Epidermal melanocyte (primary cell): ENCODE data around the gene POLDIP3.
"Not testable (repeated sequence)": the region's sequence is repeated elsewhere in the genome, so short reads cannot be mapped to it uniquely, and the experiment has no call there.

Experiments
- DNase-seq: peaks from one replicate; pipeline ENCODE4 v3.0.0; 2011; ENCODE audit warnings: low spot score; ENCODE audit not compliant: insufficient read length

POLDIP3 gene

DNA sequence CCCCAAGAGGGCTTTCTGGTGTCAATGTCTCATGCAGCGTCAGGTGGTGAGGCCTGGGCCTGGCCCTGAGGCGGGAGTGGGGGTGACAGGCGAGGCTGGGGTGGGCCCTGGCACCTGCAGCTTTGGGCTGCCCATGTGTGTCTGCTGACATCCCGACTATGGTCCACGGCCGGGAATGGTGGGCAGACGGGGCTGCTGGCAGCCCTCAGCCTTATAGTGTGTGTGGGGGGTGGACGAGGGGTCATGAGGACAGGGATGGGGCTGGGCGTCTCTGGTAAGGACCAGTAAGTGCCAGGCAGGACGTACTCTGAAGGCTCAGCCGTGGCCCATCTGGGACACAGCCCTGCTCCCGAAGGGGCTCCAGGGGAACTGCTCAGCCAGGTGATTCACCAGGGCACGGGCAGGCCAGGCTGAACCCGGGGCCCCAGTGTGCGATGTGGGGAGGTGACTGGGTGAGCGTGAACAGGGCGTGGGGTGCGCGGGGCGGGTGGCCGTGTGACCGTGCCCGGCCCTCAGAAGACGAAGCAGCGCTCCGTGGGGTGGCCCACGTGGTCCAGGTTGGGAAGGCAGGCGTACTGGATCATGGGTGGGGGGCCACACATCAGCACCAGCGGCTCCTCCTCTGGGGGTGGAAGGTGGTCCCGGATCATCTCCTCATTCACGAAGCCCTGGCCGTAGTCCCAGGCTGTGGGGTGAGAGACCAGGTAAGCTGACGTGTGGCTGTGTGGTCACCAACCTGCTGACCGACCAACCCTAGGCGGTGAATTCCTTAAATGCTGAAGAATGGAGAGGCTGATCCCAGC is 4.8 kb upstream of the POLDIP3 start:
- DNase-seq: no peak

DNA sequence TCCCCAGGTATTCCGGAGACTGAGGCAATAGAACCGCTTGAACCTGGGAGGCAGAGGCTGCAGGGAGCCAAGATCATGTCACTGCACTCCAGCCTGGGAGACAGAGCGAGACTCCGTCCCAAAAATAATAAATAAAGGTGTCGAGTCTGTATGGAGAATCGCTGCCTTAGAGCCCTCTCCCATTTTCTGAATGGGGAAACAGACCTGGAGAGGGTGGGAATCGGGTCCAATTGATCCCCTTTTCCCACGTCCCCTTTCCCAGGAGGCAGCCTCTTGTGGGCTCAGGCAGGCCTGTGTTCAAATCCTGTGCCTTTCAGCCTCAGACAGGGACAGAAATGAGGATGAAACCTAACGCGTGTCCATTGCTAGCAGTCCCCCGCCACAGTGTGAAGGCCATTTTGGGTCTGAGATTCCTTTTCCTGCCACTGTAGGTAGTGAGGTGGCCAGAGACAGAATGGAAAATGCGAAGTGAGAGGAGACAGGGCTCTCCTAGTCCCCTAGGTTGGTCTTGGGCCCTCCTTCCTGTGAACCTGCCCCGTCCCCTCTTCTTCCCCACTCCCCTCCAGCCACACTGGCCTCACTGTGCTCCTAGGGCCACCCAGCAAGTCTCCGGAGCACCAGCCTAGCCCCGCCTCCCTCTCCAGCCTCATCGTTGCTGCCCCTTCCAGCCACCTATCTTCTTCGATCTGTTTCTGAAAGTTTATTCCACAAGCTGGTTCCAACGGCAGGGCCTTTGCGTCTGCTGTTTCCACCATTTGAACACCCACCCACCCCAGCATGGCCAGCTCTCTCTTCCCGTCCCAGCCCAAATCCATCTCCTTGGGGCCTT is 2.7 kb upstream of the POLDIP3 start:
- no peak for DNase-seq

GRCh38 chr22:42615860-42616175 is 1.1 kb upstream of the POLDIP3 start:
- not testable (repeated sequence) for DNase-seq

DNA sequence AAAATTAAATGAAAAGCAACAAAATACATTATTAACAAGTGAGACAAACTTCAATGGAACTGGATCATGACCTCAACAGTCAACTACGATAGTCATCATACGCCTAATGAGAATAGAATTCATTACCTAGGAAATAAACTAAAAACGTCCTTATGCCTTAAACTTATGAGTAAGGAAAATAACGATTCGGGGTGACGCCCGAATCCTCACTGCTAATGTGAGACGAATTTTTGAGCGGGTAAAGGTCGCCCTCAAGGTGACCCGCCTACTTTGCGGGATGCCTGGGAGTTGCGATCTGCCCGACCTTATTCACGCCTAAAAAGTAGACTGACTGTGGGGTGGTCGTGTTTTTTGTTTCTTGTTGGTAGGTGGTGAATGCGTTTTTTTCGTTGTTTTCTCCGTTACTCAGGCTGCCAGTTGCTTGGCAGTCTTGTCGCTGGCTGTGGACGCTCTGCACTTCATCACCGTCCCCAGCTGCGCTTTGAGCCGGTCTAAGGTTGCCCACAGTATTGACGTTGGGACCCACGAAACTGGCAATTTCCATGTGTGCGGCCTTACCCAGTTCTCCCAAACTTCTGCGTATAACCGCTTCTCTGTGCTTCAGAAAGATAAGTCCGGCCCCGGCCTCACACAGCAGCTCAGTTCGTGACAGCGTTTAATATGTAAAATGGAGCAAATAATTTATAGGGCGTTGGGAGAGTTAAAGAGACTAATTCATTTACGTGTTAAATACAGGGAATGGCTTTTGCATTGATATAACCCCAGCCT is 593 bp upstream of the POLDIP3 start:
- DNase-seq: peak; percentile 73

DNA sequence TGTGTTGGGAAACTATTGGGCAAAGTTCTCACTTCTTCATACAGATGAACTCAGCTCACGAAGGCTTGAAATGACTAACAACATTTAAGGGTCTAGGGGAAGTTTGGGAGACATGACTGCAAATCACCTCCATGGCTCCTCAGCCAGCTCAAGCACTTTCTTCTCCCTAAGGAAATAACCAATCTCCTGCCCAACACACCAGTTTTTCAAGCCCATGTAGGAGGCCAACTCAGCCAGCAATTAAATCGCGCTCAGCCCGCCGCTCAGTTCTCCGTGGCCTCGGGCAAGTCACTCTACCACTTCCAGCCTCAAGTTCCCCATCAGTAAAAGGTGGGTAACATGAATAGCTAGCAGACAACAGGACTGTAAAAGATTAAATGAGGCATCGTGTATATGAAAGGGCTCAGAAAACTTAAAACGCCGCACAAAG is 796 bp downstream of the POLDIP3 start:
- DNase-seq: no peak

- DNase-seq: no peak
Measured at GRCh38 chr22:42612336-42612735, 2.3 kb downstream of the POLDIP3 start.

- DNase-seq: no peak
Measured at GRCh38 chr22:42611051-42611450, 3.6 kb downstream of the POLDIP3 start.

DNA sequence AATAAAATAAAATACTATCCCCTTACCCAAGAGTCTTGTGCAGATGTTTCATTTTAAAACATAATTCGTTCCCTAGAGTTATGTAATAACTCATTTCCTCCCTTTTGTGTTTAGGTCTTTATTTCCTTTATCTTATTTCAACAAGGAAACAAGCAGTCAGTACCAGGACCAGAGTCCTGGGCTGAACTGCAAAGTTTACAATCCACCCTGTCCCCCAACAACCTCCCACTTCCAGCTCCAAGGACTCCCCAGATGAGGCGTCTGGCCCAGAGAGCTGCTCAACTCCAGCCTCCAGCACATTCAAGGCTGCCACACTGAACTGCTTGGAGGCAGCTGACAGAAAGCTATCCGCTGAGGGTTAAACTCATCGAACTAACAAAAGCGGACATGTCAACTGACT is 4.5 kb downstream of the POLDIP3 start:
- DNase-seq: no peak

DNA sequence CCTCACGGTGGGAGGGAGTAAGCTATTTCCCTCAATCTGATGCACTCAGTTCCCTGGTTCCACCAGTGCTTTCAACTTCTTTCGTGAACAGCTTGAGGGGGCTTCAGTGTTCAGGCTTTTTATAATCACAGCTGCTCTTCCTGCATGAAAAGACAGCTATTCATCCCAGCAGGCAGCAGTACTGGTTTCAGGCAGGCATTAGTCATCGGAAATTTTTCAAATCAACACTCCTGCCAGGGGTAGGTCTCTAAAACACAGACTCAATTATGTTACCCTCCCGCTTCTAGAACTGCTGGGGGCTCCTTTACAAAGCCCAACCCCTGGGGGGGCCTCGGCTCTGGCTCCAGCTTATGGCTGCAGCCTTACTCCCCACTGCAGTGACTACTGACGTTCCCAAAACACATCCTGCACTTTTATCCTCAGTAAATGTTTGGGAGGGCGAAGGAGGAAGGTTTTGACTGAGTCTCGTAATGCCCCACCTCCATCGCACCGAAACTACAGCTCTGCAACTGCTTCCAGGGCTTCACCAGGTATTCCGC is 5.8 kb downstream of the POLDIP3 start:
- no peak for DNase-seq

DNA sequence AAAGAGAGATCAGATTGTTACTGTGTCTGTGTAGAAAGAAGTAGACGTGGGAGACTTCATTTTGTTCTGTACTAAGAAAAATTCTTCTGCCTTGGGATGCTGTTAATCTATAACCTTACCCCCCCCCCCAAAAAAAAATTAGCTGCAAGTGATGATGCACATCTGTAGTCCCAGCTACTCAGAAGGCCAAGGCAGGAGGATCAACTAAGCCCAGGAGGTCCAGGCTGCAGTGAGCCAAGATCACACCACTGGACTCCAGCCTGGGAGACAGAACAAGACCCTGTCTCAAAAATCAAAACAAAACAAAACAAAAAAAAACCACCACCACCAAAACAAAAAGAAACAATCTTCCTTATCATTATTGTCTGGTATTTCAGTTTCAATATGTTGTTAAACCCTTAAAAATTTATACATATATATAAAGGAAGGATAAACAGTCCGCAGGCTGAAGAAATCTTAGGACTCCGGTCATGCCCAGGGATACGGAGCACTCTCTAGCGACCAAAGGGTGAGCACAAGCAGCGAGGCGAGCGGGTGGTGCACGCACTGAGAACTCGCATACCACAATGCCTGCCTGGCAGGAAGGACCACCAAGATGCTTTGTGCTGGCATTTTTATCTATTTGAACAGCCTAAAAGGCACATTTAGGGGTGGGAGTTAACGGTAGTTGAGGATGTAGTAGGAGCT is 6.4 kb downstream of the POLDIP3 start:
- DNase-seq: no peak

- not testable (repeated sequence) for DNase-seq
Measured at GRCh38 chr22:42607641-42608040, 7.0 kb downstream of the POLDIP3 start.

DNA sequence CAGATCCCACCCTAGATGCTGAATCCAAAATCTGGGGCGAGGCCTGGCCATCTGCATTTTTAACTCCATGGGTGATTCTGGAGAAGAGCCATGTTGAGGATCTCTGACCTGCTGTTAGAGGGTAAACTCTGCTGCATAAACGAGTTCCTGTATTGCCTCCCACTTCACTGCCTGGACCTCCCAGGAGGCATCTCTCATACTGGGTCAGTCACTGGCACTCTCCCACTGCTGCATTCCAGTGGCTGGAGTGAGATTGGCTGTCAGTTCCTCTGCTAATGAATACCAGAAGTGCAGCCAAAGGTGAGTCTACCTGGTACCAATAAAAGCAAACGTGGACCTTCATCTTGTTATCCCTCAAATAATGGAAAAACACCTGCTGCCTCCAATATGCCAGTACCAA is 10.3 kb downstream of the POLDIP3 start:
- DNase-seq: no peak

DNA sequence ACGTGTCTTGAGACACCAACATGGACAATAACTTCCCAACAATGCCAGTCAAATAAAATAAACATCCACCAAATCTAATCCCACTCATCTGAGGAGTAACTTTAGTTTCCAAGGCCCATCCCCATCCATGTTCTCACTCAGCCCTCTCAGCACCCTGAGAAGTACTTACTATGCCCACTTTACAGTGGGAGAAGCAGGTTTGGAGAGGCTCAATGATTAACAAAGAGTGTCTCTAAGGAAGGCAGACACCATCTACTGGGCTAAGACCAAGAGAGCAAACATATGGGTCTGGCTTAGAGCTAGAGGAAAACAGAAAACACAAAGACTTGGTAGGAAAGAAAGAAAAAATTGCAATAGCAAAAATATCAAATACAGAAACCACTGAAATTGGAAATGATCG is 11.3 kb downstream of the POLDIP3 start:
- DNase-seq: no peak

DNA sequence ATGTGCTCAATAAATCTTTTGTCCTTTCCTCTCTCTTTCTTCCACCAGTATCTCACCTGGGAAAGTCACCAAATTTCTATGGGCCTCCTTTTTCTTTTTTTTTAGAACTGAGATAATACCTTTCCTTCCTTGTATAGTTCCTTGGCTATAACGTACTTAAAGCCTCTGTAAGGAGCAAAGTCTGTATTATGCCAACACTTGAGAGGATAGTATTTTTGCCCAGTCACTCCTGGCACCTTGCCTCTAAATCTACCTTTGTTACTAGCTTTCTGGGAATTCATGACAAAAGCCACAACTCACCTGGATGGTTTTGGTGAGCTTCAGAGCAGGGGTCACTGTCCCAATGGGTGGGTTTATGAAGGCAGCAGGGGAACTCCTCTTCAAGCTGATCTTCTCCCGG is 12.2 kb downstream of the POLDIP3 start:
- DNase-seq: no peak

DNA sequence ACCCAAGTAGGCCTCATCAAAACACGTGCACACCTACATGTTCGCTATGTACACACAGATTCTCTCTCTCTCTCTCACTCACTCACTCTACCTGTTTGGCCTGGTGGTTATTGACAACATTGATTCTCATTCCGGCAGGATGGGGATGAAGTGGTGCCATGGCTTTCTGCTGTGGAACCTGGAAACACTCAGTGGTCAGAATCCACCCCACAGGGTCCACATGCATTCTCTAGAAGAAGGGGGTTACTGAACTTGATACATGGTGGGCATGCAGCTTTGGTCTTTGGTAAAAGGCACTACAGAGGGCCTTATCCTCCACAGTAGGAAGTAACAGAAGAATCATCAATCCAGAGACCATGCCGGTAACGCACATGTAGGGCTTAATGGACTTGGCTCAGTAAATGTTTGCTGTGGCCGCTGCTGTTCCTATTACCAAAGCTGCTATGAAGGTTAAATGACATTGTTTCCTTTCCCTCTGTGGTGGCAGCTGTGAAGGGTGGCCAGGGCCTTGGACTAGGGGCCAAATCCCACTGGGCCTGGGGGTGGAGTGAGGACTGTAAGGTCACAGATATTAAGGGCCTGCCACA is 12.7 kb downstream of the POLDIP3 start:
- no peak for DNase-seq

- DNase-seq: no peak
Measured at GRCh38 chr22:42596863-42597530, 17.7 kb downstream of the POLDIP3 start.

- no peak for DNase-seq
Measured at GRCh38 chr22:42596336-42596735, 18.3 kb downstream of the POLDIP3 start.

DNA sequence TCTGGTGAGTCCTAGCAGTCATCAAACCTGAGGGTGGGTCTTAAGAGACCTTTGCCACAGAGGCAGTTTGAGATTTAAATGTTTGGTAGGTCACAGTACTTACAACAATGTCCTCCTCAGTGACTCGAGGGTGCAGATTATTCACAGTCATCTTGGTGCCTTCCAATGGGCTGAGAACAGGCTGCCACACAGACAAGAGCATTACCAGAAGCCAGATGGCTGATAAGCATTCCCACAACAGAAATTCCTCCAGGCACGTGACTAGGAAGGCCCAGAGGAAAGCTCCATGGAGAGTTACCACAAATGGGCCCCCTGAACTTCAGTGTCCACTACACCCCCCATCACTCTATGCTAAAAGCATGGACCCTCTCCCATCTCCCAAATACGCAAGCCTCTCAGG is 19.2 kb downstream of the POLDIP3 start:
- no peak for DNase-seq

GRCh38 chr22:42591987-42592386 is 22.7 kb downstream of the POLDIP3 start:
- DNase-seq: no peak

DNA sequence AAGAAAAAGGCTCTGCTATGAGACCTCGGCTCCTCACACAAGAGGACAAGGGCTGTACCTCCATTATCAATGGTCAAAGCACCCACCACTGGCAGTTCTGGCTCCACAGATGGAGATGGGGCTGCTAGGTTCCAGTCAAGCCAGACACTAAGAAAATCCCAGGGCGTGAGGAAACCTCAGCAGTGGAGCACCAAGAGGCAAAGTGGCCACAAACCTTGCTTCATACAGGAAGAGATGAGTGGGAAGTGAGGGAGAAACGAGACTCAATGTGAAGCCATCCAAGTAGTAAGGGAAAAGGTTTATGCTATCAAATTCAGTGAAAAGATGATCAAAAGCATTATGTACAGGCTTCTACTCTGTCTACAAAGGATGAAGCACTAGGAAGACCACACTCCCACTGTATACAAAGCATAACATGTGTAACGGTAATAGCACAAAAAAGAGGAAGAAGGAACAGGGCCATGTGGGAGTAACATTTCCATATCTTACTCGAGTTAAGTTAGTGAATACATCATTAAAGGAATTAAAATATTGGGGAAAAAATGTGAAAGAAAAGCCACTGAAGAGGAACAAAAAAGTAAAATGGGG is 27.0 kb downstream of the POLDIP3 start:
- no peak for DNase-seq
